NCI-H446 treated with DMSO at 0.1 percent for 48 hours (cell line): ENCODE data around the gene SCNN1A.

Experiments used
- DNase-seq: peaks from one replicate; lab custom pipeline; 2025; lab: John Stamatoyannopoulos, UW

SCNN1A gene

DNA sequence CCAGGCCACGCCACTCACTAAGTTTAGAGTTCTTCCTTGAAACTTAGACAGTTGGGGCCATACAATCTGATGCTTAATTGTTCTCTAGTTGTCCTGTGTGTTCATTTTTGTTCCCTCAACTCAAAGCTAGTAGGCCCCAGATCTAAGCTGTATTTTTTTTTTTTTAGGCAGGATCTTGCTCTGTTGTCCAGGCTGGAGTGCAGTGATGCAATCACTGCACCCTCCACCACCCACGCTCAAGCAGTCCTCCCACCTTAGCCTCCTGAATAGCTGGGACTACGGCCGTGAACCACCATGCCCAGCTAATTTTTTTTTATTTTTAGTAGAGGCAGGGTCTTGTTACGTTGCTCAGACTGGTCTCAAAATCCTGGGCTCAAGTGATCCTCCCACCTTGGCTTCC lies 41.0 kb downstream of the SCNN1A start:
- no peak for DNase-seq

DNA sequence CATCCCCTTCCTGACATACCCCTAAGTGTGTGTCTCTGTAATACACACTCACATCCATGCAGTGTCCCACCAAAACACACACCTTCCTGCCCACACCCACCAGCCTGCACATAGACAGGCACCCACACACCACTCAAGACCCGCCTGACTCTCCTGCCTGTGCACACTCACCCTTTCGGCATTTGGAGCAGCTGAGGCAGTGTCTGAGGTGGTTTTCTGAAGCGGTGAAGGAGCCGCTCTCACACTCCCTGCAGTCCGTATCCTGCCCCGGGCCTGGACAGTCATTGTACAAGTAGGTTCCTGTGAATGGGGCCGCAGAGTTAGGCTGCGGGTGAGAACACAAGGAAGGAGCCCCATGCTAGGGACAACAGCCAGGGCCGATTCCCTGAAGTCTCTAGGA lies 41.8 kb downstream of the SCNN1A start:
- no peak for DNase-seq

DNA sequence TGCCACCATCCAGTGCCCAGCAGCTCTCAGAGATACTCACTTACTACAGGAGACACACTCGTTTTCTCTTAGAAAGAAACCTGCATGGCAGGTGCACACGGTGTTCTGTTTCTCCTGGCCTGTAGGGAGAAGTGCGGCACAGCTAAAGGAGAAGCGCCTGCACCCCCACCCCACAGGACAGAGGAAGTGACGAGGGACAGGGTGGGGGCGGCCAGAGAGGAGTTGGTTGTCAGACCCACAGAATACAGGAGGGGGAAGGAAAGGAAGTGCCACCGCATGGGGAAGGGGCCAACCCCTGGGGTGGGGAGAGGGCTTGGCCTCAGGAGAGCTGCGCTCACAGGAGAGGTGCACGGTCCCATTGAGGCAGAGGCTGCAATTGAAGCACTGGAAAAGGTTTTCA lies 42.3 kb downstream of the SCNN1A start:
- no peak for DNase-seq

DNA sequence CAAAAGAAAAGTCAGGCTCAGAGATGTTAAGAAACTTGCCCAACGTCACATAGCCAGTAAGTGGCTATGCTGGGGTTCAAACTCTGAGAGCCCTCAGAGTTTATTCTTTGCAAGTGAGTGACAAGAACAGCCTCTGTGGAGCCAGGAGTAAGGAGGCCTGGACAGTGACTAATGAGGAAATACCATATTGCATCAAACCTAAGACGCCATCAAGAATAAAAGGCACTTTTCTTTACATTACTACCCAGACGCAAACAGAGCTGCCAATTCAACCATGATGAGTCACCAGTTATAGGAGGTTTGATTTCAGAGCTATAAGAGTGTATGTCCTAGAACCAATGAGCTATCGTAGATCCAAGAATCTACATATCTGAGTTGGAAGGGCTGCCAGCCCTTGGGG lies 42.9 kb downstream of the SCNN1A start:
- DNase-seq = no peak

DNA sequence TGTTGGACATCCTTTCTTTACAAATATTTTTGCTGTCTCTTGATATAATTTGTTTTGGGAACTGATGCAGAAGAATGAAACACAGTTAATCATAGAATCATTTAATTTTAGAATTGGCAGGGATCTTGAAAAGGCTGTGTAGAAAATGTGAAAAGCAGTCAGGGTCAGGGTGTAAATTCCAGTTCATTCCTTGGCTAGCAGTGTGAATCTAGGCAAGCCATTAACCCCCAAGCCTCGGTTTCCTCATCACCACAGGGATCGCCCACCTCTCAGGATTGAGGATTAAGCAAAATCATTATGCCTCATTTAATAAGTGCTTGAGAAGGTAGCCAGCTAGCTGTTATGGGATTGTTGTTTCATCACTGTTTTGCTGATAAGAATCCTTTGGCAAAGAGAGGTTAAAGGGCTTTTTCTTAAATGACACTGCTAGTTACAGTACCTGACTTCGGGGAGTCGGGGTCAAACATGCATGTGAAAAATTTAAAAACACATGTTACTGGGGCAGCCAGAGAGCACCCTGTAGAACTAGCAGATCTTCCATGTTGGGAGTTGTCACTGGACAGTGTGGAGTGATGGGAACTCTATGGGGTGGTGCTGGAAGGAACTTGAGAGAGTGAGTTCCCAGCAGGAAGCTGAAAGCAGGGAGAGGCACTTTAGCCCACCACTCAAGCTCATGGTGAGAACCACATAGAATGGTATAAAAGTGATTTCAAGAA lies 44.2 kb downstream of the SCNN1A start:
- DNase-seq = no peak

DNA sequence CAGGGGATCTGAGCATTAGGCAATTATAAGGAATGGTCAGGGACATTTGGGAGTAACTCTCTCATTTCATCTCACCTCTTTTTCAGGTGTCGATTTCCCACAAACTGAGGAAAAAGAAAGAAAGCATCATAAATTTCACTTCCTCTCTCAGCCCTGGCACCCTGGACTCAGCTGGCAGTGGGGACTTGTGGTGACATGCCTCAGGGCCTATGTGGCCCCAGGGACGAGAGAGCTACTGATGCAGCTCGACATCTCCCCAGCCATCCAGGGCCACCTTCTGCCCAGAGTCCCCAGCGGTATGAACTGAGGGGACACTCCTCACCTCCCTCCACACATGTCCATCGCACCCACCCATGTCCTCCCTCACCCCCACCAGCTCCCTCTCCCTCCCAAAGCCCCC lies 45.2 kb downstream of the SCNN1A start:
- DNase-seq = no peak

DNA sequence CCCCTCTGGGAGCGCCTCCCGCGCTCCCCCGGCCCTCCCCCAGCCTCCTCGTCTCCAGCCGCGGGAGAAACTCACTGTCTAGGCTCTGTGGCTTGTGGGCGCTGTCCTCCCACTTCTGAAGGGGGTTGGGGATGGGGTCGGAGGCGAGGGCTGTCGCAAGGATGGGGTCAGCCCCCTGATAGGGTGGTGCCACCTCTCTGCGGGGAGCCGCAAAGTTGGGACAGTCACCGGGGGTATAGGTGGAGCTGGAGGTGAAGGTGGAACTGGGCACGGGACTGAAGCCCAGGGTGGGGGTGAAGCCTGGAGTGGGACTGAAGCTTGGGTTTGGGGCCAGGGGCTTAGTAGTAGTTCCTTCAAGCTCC lies 45.7 kb downstream of the SCNN1A start:
- DNase-seq = no peak

DNA sequence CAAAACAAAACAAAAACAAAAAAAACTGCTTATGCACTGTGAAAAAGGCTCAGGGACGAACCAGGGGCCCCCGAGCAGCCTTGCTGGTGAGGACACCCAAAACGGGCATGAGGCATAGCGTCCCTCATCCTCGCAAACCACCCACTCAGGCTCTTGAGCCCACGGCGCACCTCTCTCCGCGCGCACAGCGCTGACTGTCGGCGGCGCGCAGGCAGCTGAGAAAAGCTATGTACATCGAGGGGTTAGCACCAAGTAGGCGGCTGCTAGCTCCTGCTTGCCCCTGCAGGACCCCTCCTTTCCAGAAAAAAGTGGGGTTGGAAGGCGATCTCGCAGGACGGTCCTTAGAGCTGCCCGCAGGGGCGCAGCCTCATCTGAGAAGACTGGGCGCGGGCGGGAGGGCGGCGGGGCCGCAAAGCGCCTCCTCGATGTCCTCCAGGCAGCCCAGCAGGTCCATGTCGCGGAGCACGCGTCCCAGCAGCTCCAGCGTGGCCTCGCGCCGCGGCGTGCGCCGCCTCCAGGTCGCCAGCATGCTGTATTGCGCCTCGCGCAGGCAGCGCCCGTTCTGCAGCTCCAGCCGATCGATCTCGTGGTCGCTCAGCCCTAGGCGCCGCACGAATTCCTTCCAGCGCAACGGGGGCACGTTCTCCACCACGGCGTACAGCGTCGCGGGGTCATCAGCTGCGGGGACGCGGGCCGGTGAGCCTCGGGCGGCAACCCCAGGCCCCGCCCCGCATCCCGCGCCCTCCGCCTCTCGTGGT lies 46.2 kb downstream of the SCNN1A start:
- DNase-seq = no peak

DNA sequence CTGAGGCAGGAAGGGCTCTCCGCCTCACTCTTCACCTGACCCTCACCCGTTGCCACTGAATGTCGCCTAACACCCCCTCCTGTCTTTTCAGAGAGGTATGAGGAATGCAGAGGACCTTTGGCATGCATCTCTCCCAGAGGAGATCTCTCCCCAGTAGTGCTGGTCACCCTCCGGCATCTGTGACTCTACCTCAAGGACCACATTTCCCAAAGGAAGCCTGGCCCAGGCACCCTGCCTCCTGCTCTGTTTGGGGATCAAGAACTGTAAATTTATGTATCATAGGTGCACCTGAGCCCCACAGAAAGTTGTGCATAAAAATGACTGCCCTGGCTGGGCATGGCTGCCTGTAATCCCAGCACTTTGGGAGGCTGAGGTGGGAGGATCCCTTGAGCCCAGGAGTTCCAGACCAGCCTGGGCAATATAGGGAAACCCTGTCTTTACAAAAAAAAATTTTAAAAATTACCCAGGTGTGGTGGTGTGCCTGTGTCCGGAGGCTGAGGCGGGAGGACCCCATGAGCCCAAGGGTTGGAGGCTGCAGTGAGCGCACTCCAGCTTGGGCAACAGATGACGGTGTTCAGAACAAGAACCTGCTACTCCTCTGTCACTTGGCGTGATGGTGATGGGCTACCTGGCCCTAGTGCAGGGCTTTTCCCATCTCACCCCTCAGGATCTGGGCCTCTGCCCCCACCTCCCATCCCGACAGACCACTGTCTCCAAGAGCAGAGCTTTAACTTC lies 47.2 kb downstream of the SCNN1A start:
- DNase-seq = no peak

DNA sequence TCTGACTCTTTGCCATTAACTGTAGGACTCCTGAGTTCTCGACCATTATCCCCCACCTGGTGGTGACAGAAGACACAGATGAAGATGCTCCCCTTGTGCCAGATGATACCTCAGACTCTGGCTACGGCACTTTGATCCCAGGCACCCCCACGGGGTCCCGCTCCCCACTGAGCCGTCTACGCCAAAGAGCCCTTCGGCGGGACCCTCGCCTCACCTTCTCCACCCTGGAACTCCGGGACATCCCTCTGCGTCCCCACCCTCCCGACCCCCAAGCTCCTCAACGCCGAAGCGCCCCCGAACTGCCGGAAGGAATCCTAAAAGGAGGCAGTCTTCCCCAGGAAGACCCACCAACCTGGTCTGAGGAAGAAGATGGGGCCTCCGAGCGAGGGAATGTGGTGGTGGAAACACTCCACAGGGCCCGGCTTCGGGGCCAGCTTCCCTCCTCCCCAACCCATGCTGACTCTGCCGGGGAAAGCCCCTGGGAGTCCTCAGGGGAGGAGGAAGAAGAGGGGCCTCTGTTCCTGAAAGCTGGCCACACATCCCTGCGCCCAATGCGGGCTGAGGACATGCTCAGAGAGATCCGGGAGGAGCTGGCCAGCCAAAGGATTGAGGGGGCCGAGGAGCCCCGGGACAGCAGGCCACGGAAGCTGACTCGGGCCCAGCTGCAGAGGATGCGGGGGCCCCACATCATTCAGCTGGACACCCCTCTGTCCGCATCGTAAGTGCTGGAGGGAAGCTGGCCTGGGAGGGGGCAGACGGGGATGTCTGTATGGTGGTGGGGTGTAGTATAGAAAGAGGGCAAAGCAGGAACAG lies 47.9 kb downstream of the SCNN1A start:
- no peak for DNase-seq

DNA sequence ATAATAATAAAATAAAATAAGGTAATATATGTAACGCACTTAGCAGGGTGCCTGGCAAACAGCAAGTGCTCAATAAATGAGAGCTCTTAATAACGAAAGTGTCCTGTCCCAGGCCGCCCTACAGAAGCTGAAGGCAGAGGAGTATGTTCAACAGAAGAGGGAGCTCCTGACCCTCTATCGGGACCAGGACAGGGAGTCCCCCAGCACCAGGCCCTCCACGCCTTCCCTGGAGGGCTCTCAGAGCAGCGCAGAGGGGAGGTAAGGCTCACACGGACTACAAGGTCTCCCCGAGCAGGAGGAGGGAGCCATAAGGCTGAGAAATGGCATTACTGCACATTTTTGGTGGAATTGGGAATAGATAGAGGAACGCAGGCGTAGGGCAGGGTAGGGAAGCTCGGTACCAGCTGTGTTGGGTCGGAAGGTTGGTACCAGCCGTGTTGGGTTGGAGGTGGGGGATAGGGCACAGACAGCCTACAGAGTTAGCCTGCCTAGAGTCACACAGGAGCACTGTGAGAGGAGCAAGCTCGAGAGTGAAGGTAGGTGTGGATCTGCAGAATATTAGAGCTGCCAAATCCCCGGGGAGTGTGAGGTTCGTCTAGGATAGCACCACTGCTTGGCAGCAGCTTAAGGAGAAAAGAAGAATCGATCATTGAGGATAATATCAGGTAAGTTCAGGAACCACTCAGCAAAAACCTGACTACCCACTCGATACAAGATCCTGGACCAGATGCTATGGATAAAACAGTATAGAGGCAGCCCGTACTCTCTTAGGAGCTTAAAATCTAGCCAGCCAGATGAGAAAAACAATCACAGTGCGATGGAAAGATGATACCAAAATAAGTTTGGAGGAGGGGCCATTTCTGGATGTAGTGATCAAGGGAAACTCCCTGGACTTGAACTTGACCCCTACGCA lies 48.8 kb downstream of the SCNN1A start:
- DNase-seq = peak; percentile 8

DNA sequence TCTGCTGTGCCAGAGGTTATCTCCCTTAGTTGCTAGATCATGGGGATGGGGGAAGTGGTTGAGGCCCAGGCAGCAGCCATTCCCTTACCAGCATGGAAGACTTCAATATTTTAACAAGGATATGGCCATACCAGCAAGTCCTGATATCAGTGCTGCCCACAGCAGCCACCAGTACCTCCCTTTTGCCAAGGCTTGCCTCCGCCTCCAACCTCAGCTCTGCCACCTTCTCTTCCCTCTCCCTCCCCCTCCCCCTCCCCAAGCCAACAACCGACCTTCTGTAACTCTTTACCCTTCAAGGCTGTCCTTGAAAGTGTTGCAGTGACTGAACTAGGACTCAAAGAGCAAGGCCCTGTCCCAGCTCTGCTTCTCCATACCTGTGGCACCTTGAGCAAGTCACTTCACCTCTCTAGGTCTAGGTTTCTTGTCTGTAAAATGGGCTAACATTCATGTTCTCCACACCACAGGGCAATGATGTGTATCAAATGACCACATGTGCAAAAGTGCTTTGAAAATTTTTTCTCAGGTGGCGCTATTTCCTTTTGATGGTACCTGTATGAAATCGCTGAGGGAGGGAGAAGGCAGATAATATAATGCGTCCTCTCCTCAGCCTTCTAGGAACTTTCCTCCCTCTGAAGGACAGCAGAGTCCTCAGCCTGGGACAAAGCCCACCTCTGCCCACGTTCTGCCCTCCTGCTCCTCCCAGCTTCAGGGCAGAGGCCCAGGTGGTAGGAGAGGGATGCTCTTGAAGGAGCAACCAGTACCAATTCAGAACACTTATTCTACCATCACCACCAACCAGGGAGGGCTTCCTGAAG lies 50.2 kb downstream of the SCNN1A start:
- no peak for DNase-seq

DNA sequence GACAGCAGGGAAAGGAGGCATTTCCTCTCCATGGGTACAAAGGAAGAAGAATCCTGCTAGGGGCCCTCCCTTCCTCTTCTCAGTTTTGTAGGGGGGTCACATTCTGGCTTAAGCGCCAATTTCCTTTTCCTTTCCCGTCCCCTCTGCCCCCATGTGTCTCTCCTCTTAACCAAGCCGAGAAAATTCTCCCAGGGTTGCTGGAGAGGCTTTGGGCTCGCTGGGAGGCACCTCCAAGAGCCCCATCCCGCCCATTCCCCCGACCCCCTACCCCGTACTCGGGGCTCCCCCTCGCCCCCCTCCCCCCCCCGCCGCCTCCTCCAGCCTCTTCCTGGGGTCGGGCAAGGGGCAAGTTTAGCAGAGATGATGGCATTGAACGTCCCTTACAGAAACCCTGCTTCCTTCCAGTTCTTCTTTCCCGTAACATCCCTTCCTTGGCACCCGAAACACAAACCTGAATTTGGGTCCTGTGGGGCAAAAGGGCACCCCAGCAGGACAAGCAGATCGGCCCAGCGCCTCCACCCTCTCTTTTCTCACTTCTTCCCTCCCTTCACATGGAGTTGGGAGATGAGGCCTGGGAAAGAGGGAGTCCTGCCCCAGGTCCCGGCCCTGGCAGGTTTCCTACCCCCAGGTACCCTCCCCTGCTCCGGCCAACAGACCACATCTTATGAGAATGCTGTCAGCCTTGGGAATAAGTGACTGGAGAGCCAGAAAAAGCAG lies 51.2 kb downstream of the SCNN1A start:
- DNase-seq = no peak

DNA sequence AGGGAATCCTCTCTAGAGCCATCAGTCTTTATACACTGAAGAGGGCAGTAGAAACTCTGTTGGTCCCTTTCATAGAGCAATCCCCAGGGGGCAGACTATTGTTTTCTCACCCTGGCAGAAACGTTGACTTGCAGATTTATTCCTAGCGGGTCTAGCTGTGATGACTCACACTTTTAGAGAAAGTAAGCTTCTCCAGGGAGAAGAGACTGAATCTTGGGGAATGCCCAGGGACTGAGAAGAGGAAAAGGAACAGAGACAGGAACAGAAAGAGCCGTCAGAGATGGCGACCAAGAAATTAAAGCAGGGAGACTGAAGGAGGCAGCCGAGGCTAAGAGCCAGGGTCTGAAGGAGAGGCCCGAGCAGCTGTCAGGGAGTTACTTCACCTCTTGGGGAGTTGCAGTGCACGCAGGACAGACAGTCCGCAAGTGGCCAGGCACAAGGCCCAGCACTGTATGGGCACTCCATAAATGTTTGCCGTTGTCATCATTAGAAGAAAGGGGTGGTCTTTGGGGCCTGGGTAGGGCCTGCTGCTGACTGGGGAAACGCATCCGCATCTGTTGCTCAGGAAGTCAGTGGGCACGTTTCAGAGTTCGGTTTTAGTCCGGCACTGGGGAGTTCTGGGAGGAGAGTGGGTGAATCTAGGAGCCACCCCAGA lies 51.9 kb downstream of the SCNN1A start:
- DNase-seq = peak; percentile 38

DNA sequence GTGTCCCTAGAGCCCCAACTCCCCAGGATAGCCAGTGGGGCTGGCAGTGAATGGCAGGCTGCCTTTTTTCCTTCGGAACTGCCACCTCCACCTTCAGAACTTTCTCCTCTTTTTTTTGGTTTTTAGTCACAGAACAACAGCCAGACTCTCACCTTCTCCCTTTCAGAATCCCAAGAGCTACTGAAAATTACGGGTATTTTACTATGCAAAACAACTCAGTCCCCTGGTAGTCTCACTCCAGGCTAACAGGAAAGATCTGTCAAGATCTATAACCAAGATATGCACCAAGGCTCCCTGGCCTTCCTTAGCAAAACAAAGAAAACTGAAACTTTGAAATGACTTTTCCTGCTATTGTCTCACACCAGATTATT lies 52.4 kb downstream of the SCNN1A start:
- DNase-seq = no peak

DNA sequence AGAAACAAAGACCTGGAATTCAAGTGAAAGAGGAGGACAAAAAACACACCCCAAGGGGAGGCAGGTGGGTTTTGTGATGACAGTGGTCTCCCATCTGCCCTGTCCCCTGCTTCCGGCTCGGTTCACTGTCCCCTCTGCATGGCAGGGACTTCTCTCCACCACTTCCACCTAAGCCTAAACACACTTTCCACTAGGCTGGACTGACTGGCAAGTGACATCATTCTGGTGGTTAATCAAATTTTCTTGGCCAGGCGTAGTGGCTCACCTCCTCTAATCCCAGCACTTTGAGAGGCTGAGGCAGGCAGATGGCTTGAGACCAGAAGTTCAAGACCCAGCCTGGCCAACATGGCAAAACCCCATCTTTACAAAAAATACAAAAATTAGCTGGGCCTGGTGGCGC lies 53.0 kb downstream of the SCNN1A start:
- DNase-seq = no peak

DNA sequence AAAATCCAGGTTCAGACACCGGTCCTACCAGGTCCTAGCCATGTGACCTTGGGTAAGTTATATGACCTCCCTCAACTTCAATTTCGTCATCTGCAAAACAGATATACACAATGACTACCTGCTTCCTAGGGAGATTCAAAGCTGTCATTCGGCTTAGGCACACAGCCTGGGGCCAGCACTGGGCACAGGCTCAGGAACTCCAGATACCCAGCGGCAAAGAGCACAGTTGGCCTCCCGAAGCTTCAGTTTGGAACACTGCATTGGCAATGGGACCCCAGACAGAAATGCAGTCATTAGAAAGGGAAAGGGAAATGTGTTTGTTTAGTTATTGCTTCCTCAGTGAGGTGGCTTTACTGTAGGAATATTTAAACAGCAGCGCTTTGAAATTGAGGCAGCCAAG lies 53.5 kb downstream of the SCNN1A start:
- no peak for DNase-seq

DNA sequence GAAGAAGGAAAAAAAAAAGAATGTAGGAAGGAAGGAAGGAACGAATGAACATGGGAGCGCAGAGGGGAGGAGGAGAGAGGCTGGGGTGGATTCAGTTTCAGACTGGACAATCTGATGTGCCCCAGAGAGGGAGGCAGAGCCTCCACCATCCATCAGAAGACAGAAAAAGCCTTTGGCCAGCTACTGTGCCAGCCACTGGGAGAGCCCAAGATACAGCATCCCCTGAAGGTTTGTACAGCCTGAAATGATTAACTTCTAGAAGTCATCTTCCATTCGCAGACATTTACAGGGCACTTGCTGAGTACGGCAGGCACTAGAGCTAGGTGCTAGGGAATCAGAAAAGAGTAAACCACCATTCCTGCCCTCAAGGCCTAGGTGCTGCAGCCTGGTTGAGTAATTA lies 55.9 kb downstream of the SCNN1A start:
- no peak for DNase-seq

DNA sequence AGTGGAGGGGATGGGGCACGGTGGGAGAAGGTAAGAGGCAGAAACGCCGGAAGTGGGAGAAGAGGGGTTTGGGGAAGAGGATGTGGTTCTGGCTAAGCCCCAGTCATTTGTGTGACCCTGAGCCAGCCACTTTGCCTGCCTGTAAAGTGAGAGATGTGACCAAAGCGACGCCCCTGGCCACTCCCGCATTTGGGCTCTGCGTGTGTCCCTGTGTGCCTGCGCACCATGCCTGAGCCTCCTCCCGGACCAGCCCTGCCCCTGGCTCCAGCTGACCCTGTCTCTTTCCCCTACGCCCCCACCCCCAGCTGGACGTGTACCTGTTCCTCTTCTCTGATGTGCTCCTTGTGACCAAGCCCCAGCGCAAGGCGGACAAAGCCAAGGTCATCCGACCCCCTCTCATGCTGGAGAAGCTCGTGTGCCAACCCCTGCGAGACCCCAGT lies 56.9 kb downstream of the SCNN1A start:
- DNase-seq = no peak
